ENCODE measurements around the gene ZBTB7C.

ZBTB7C gene

DNA sequence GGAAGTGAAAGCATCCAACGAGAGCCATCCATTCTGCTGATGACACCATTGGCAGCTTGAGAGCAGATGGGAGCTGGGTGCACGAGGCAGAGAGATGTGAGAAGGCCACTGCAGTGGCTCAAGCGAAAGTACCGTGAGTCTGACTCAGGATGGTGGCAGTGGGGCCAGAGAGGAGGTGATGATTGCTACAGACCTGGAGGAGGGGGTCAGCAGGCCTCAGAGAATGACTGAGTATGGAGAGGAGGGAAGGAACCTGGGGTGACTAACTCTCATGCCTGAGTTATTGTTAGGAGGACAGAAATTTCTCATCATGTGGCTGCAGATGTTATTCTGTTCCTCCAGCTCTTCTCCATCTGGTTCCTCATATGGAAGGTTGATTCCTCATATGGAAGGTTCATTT, 8.8 kb upstream of the ZBTB7C start:
- no peak overlapping the region for H3K4me3 ChIP-seq (replicated peaks; ENCODE audit: low read depth, low read length)
- TF ChIP-seq, protein P1, sequence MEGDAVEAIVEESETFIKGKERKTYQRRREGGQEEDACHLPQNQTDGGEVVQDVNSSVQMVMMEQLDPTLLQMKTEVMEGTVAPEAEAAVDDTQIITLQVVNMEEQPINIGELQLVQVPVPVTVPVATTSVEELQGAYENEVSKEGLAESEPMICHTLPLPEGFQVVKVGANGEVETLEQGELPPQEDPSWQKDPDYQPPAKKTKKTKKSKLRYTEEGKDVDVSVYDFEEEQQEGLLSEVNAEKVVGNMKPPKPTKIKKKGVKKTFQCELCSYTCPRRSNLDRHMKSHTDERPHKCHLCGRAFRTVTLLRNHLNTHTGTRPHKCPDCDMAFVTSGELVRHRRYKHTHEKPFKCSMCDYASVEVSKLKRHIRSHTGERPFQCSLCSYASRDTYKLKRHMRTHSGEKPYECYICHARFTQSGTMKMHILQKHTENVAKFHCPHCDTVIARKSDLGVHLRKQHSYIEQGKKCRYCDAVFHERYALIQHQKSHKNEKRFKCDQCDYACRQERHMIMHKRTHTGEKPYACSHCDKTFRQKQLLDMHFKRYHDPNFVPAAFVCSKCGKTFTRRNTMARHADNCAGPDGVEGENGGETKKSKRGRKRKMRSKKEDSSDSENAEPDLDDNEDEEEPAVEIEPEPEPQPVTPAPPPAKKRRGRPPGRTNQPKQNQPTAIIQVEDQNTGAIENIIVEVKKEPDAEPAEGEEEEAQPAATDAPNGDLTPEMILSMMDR (IDR thresholded peaks at IDR 0.05; ENCODE audit: low read length, missing control alignments) = no peak
- no peak for DNase-seq (ENCODE audit: low read depth)

DNA sequence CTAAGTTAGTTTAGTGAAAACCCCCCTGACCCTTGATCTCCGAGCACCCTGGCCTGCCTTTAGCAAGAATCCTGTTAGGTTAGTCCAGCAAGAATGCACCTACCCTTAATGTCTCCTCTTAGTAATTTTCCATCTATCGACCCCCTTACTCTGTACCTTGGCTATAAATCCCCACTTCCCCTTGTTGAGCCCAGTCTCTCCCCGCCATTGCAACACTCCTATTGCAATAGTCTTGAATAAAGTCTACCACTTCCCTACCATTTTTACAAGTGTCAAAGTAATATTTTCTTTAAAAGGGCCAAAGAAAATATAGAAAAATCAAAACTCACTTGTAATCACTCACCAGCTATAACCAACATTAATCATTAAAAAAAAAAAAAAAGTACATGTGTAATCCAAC, 4.2 kb upstream of the ZBTB7C start:
- DNase-seq (ENCODE audit: low read depth) = no peak
- TF ChIP-seq, protein P1 (IDR thresholded peaks at IDR 0.05; ENCODE audit: low read length, missing control alignments) = no peak

DNA sequence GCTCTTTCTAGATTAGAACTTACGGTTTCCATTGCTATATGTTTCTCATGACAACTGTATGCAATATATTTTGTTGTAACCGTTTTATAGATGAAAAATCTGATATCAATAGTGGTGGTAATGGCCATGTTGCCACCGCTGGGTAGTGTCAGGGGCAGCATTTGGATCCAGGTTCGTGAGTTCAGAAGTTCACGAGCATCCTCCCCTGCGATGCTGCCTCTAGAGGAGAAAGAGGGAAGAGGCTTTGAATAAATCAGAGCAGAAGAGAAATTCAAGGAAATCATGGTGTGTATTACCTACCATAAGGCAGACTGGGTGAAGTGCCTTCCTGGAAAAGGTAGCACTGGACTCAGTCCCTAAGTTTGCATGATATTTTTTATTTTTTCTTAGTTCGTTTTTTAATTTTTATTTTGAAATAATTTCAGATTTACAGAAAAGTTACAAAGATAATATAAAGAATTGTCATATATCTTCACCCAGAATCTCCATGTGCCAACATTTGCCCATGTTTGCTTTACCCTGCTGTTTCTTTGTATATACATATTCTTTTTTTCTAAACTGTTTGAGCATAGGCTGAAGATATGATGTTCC, 3.3 kb upstream of the ZBTB7C start:
- TF ChIP-seq, protein P1 (IDR thresholded peaks at IDR 0.05; ENCODE audit: low read length, missing control alignments) = peak; percentile 90
- no peak overlapping the region for H3K4me3 ChIP-seq (replicated peaks; ENCODE audit: low read depth, low read length)
- DNase-seq (ENCODE audit: low read depth) = peak; percentile 38

More for the DNA sequence above, 4.2 kb upstream of the ZBTB7C start:
- H3K4me3 ChIP-seq (replicated peaks; ENCODE audit: low read depth, low read length) = no peak overlapping the region

DNA sequence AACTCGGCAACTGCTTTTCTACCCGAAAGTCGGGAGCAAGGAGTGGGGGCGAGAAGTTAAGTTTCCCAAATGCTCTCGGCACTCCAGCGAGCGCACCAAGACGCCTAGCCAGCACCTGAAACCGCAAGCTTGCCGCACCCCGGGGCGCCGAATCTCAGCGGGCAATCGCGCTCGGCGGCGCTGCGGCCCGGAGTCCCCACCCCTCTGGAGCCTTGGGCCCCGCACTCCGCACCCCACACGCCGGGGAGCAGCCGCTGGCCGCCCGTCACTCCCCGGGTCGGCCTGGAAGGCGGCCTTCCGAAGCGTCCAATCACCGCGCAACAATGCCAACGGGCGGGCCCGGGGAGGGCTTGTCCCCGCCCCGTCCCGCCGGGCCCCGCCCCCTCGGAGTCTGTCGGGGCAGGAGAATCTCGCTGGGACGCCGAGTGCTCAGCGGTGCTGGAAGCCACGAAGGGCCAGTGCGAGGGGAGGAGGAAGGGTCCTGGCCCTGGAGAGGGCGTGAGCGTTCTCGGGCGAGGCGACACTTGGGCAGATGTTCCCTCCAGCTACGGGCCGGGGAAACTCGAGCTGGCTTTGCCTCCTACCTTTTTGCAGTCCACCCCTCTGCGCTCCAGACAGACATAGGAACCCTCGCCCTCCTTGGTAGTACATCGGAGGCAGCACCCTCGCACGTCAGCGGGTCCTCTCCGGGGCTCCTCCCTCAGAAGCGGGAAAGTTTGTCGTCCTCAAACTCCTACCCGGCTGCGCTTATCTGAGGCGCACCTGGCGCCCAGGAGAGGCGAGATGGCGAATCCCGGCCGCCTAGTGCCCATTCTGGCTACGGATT, 1.1 kb upstream of the ZBTB7C start:
- TF ChIP-seq, protein P1 (IDR thresholded peaks at IDR 0.05; ENCODE audit: low read length, missing control alignments) = no peak
- peak overlapping the region; percentile 68 for H3K4me3 ChIP-seq (replicated peaks; ENCODE audit: low read depth, low read length)
- DNase-seq (ENCODE audit: low read depth) = peak; percentile 80

DNA sequence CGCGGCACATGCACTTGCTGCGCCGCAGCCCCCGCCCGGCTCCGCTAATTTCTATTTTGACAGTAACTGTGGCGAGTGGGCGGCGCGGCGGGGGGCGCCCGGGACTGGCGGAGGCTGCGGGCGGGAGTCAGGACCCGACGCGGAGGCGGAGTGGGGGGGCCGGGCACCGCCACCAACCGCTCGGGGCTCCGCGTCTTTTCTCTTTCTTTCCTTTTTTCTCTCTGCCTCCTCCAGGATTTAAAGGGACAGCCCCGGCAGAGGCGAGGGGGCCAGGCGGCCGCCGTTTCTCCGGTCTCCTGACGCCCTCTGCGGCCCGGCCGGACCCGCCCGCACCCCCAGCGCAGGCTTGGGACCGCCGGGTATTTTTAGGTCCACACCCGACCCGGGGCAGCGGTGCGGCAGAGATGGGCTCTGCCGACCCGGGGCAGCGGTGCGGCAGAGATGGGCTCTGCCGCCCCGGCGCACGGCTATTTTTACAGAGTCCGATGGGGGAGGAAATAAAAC, 460 bp upstream of the ZBTB7C start:
- DNase-seq (ENCODE audit: low read depth) = no peak
- peak overlapping the region; percentile 68 for H3K4me3 ChIP-seq (replicated peaks; ENCODE audit: low read depth, low read length)
- TF ChIP-seq, protein P1 (IDR thresholded peaks at IDR 0.05; ENCODE audit: low read length, missing control alignments) = no peak

DNA sequence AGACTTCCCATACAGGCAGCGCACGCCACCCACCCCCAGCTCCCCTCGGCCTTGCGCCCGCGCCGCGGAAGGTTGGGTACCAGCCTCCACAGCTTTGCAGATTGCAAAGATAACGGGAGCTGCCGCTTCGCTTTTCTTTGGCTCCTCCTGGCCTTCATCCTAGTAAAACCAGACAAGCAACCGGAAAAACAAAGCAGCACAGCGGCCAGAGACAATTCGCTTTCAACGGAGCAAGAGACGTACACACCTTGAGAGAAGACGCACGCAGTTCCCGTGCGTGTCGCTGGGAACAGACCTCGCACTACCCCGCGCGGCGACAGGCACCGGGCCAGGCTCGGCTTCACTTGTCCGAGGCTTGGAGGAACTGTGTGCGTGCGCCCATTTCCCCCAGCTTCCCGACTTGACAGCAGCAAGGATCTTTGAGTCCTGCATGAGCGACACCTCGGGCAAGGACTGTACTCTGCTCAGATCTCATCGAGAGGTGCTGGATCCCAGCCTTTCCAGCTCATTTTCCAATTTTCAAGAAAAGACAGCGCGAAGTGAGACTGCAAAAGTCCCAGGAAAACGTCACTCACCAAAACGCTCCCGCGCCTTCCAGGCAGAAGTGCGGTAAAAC, 964 bp downstream of the ZBTB7C start:
- TF ChIP-seq, protein P1 (IDR thresholded peaks at IDR 0.05; ENCODE audit: low read length, missing control alignments) = no peak
- no peak for DNase-seq (ENCODE audit: low read depth)
- H3K4me3 ChIP-seq (replicated peaks; ENCODE audit: low read depth, low read length) = no peak overlapping the region

Data from fibroblast of pulmonary artery (primary cell).